Thymus (tissue), 11 donors: ENCODE data around the gene ACVR1B. TPM values are rescaled to one million over a fixed set of nuclear protein-coding genes. Genes with fewer than 3 reads are reported as not detected.

ENCODE experiments used
- DNase-seq, 9 donors: peaks; one replicate each; pipeline ENCODE4 v3.0.0-alpha.2; 2013; ENCODE audit warnings: low spot score in 9 of 9, low read depth in 6 of 9, missing footprints in 1 of 9
- H3K27ac ChIP-seq, 2 donors: one replicate each; pipeline ENCODE4 v1.5.1; 2013; ENCODE audit warnings: control low read depth in 1 of 2, low read depth in 1 of 2, low read length in 1 of 2, mild to moderate bottlenecking in 1 of 2, moderate library complexity in 1 of 2
- H3K27me3 ChIP-seq, 2 donors: one replicate each; pipeline ENCODE4 v1.5.1; 2013; ENCODE audit warnings: low read length in 1 of 2; ENCODE audit not compliant: control insufficient read depth in 2 of 2, insufficient read depth in 1 of 2
- H3K36me3 ChIP-seq, 2 donors: one replicate each; pipeline ENCODE4 v1.5.1; 2013; ENCODE audit warnings: low read length in 1 of 2, mild to moderate bottlenecking in 1 of 2, moderate library complexity in 1 of 2; ENCODE audit not compliant: control insufficient read depth in 2 of 2, insufficient read depth in 2 of 2
- H3K4me1 ChIP-seq, 2 donors: one replicate each; pipeline ENCODE4 v1.5.1; 2013; ENCODE audit warnings: low read length in 2 of 2; ENCODE audit not compliant: control insufficient read depth in 2 of 2, insufficient read depth in 2 of 2
- H3K4me3 ChIP-seq, 2 donors: one replicate each; pipeline ENCODE4 v1.5.1; 2013; ENCODE audit warnings: low read length in 2 of 2, control low read depth in 1 of 2, mild to moderate bottlenecking in 1 of 2
- H3K9me3 ChIP-seq, 2 donors: one replicate each; pipeline ENCODE4 v1.5.1; 2013; ENCODE audit warnings: low read length in 1 of 2, mild to moderate bottlenecking in 1 of 2; ENCODE audit not compliant: control insufficient read depth in 2 of 2, insufficient read depth in 1 of 2
- WGBS: extraction: QIAGEN DNeasy Blood & Tissue Kit; methylation state at CpG from one replicate; pipeline ENCODE4 v1.1.7; 2013; 5-methylcytosine and 5-hydroxymethylcytosine counted together
- polyA plus RNA-seq: library from polyadenylated mRNA; stranded (reverse); fragments of 200-250 nt; gene quantifications from one replicate; pipeline ENCODE4 v1.2.3, GENCODE V29; 2013
- total RNA-seq: library from RNA; stranded (reverse); fragments of 120-200 nt; gene quantifications from one replicate; pipeline ENCODE4 v1.2.4, GENCODE V29; 2013
- donor health status: healthy.

ACVR1B gene
- total and polyA plus RNA-seq, 2 donors = 7.2 to 9.9 TPM

DNA sequence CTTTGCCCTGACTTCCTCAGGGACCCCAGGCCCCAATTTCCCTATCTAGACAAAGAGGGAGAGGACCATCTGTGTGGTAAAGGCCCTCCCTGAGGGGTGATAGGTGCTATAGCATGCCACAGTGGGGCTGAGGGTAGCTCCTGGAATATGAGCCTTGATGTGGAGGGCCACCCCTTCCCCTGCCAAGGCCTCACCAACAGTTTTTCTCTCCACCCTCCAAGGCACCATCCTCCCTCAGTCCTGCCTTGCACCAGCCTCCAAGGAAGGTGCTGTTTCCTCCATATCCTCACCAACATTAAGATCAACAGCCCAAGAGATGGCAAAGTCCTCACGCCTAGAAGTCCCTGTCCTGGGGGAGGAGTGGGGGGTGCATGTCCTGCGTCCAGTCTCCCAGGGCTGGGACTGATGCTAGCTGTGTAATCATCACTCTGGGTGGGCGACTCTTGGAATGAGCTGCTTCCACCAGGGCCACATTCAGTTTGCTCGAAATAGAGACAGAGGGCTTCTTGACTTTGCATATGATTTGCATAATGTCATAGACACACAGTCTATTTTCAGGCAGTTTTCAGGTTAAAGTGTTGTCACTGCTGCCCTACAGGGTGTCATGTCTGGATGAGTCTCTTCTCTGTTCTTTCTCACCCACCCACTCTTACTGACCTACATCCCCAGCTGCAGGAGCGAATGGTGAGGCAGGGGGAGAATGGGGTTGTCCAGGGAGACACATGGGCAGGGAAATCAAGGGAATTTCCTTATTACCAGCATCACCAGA is 26.8 kb upstream of the ACVR1B start:
- Histone ChIP-seq H3K36me3 (no peaks in the 10 kb centered on the region), H3K4me1 (peaks cover 0 to 27% of the 10 kb centered on the region in 2 donors), H3K27ac (no peak overlapping the region), H3K27me3 (no peaks in the 10 kb centered on the region), H3K9me3 (no peaks in the 10 kb centered on the region), H3K4me3 (no peak overlapping the region)
- DNase-seq = no peak
- 95% methylated on average over 5 of the region's 5 CpGs for whole genome bisulfite sequencing

DNA sequence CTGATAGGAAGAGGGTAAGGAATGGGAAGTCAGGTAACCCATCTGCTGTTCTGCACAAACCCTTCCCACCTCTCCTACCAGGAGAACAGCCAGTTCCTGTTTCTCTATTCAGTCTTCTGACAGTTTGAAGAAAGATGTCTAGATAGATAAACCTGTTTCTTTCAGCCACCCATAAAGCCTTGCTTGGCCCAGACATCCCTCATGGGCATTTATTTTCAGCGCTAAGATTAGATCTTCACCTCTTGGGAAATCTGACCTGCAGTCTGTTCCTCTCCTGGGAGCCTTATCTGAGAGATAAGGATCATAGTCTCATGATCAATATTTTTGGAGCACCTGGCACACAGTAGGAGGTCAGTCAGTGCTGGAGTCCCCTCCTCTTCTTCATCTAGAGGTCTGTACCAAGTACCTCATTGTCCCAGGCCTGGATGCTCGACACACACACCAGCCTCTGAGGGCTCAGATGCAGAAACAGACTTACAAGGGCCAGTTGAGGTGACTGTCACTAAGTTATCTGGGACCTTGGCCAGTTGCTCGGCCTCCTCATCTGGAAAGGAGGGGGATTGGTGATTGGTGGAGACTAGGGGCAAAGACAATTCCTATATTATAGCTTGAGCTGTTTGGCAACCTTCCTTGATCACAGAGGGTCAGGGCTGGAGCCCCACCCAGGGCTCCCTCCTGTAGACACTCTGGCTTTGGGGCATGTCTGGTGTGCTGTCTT is 26.0 kb upstream of the ACVR1B start:
- Histone ChIP-seq H3K4me3 (no peak overlapping the region), H3K4me1 (peaks cover 0 to 27% of the 10 kb centered on the region in 2 donors), H3K36me3 (no peaks in the 10 kb centered on the region), H3K27ac (no peak overlapping the region), H3K9me3 (no peaks in the 10 kb centered on the region), H3K27me3 (no peaks in the 10 kb centered on the region)
- no peak for DNase-seq
- 84% methylated on average over 3 of the region's 3 CpGs for WGBS

DNA sequence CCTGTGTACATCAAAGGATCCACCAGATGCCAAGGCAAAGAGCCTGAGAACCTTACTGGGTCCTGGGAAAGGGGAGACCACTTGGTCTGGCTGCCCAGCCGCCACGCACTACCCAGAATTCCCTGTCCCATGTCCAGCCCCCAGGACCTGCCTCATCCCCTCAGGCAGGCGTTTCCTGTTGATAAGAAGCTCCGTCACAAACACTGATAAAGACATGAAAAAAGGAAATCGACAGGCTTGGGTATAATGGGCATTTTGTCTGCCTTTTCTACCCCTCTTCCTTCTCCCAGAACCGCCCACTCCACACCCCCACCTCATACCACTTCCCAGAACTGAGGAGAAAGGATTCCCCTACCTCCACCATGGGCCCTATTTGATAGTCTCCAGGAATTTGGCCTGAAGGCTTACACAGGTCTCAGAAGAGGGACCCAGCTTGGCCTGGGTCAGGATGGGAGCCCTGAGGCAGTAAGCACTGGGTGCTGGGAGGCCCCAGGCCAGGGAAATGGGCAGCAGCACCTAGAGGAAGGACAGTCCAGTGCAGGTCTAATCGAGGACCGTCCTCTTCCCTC is 25.4 kb upstream of the ACVR1B start:
- DNase-seq = no peak
- WGBS = 73% methylated on average over 8 of the region's 8 CpGs

DNA sequence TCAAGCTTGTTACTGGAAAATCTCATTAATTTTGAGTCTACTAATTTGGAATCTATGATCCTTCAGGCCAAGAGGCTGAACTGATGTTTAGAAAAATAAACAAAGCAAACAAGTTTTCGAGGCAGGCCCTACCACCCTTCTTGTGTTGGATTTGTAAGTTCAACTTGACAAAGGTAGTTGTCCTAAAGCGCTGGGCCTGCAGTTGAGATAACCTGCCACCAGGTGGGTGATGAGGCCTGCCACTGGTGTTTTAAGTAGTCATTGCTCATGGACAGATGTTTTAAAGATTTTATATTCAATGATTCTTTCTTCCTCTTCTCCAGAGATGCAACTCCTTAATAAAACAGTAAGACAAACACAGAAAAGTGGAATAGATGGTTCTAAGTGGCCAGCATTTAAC is 24.8 kb upstream of the ACVR1B start:
- Histone ChIP-seq H3K27me3 (no peaks in the 10 kb centered on the region), H3K4me1 (peaks cover 0 to 27% of the 10 kb centered on the region in 2 donors), H3K36me3 (no peaks in the 10 kb centered on the region), H3K27ac (no peak overlapping the region), H3K9me3 (no peaks in the 10 kb centered on the region), H3K4me3 (no peak overlapping the region)
- 97% methylated on average over 2 of the region's 2 CpGs for whole genome bisulfite sequencing
- DNase-seq = peak in 4 of 9 donors; percentile 29 to 61 (median 44)

More for the DNA sequence above, 25.4 kb upstream of the ACVR1B start:
- Histone ChIP-seq H3K4me1 (peaks cover 0 to 27% of the 10 kb centered on the region in 2 donors), H3K27me3 (no peaks in the 10 kb centered on the region), H3K27ac (no peak overlapping the region), H3K9me3 (no peaks in the 10 kb centered on the region), H3K4me3 (no peak overlapping the region), H3K36me3 (no peaks in the 10 kb centered on the region)

DNA sequence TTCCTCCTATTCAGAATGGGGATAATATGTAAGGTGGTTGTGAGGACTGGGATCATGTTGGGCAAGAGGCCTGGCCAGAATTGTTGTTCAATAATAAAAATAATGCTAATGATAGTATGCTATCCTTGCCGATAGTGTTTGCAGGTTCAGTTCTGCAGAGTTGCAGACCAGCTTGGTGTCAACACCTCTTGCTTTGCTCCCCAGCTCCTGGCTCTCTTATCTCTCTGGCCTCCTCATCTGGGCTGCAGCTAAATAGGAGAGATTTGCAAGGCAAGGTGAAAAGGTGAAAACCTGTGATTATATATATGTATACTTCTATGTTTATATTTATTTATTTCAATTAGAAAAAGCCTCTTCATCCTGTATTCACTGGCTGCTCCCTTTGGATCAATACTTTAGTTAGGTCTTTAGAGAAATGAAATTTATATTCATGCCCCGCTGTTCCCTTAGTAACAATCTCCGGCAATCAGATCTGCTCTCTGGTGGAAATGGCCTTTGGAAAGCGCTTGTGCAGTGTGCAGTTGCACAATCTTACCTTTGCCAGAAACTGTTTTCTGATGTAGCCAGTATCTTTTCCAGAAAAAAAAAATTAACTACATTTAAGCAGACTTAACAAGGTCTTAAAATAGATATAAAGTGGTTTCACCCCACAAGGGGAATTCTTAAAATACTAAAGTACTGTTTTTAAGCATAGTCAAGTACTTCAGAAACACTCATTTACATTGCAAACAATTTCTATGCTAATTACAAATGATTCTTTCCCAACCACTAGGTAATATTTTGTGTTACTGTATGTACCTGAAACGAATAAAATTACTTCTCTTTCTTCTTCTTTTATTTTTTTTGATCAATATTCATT is 19.1 kb upstream of the ACVR1B start:
- Histone ChIP-seq H3K9me3 (no peaks in the 10 kb centered on the region), H3K36me3 (no peaks in the 10 kb centered on the region), H3K4me1 (no peaks in the 10 kb centered on the region), H3K27me3 (no peaks in the 10 kb centered on the region), H3K27ac (no peak overlapping the region), H3K4me3 (no peak overlapping the region)
- 94% methylated on average over 5 of the region's 5 CpGs for WGBS
- DNase-seq = no peak

DNA sequence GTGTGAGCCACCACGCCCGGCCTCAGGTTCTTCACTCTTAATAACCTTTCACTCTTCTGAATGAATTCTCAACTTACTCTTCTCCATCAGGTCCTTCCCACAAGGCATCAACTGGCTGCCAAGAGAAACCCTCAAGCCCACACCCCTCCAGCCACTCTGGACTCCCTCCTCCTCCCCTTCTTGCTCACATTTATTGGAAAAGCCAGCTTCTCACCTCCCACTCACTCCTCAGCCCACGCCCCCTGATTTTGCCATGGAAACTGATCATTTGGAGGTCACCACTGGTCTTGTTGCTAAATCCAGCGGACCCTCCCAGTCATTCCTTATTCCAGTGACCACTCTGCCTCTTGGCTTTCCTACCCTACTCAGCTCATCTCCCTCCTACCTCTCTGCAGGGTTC is 17.4 kb upstream of the ACVR1B start:
- Histone ChIP-seq H3K36me3 (no peaks in the 10 kb centered on the region), H3K4me3 (no peak overlapping the region), H3K27ac (no peak overlapping the region), H3K27me3 (no peaks in the 10 kb centered on the region), H3K4me1 (no peaks in the 10 kb centered on the region), H3K9me3 (no peaks in the 10 kb centered on the region)
- no peak for DNase-seq
- WGBS = 99% methylated on average over 4 of the region's 4 CpGs

DNA sequence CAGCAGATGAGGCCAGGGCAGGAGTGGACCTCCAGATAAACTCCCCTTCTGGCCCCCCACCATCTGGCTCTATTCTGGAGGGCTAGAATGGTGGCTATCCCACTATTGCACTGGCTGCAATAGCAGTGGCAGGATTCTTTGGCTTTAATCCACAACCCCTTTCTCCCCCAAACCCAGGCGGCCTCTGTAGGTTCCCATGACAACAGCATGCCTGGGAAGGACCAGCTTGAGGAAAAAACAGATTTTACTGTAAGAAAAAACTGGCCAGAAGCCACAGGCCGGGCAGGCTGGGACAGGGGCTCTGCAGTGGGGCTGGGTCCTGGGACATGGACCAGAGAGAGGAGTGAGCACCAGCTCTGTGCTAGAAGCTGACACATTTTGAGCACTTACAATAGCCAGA is 13.6 kb upstream of the ACVR1B start:
- Histone ChIP-seq H3K4me1 (peaks cover 0 to 15% of the 10 kb centered on the region in 2 donors), H3K27ac (no peak overlapping the region)

DNA sequence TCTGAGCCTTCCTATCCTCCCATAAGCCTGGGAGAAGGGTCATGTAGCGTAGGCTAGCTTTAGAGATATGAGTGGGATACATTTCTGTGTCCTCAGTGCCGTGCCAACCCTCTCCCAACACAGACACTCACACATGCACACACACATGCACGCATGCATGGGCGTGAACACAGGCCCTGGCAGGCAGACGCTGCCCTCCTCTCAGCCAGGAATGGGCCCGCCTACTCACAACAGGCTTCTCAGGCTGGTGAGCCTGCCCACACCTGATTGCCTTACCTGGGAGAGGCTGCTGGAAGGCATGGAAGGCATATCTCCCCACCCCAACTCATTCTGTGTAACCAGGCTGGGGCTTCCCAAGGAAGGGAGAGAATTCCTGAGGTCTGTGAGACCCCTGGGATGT is 12.8 kb upstream of the ACVR1B start:
- Histone ChIP-seq H3K4me3 (no peak overlapping the region), H3K27ac (no peak overlapping the region), H3K36me3 (no peaks in the 10 kb centered on the region), H3K9me3 (peaks cover 0 to under 1% of the 10 kb centered on the region in 2 donors), H3K27me3 (no peaks in the 10 kb centered on the region), H3K4me1 (peaks cover 0 to 15% of the 10 kb centered on the region in 2 donors)
- no peak for DNase-seq
- WGBS = 94% methylated on average over 6 of the region's 6 CpGs

More for the DNA sequence above, 13.6 kb upstream of the ACVR1B start:
- Histone ChIP-seq H3K36me3 (no peaks in the 10 kb centered on the region), H3K4me3 (no peak overlapping the region), H3K9me3 (no peaks in the 10 kb centered on the region), H3K27me3 (no peaks in the 10 kb centered on the region)
- 91% methylated on average over 2 of the region's 2 CpGs for WGBS
- no peak for DNase-seq
